NB4 (cell line): ENCODE data around the gene LRRC72.

Experiments
- DNase-seq: peaks from one replicate; pipeline ENCODE4 v3.0.0; 2010; ENCODE audit warnings: low read depth
- H3K4me3 ChIP-seq: one replicate; pipeline ENCODE4 v1.5.1; 2011; ENCODE audit warnings: mild to moderate bottlenecking, low read depth, low read length, moderate library complexity
- CTCF ChIP-seq: IDR thresholded peaks from one replicate; pipeline ENCODE4 v1.5.1; 2012; ENCODE audit warnings: low read depth, low read length
- MAX ChIP-seq: IDR thresholded peaks from 2 replicates; pipeline ENCODE4 v1.6.1; 2011; ENCODE audit warnings: low read depth, low read length
- MYC ChIP-seq: IDR thresholded peaks from 2 replicates; pipeline ENCODE4 v1.6.1; 2011; ENCODE audit warnings: low read depth, low read length
- POLR2A ChIP-seq: IDR thresholded peaks from 2 replicates; pipeline ENCODE4 v1.6.1; 2011; ENCODE audit warnings: mild to moderate bottlenecking; ENCODE audit not compliant: insufficient read length; ENCODE audit errors: extremely low read depth

Gene LRRC72

GRCh38 chr7:16526742-16527540, at the start of gene LRRC72:
Gene LRRC72 (plus strand): TSS chr7:16526825. CDS start chr7:16526953, 128 bp downstream.
- TF ChIP-seq CTCF (no peak), MAX (no peak), MYC (no peak), POLR2A (no peak)
- no peak for DNase-seq
- no peak within 1 kb of the TSS for H3K4me3 ChIP-seq

- TF ChIP-seq POLR2A (no peak), CTCF (no peak), MAX (no peak), MYC (no peak)
- DNase-seq, result no peak
- no peak overlapping the region for H3K4me3 ChIP-seq
These were observed 47.5 kb upstream of the LRRC72 start for GRCh38 chr7:16479161-16479560.

- H3K4me3 ChIP-seq, result no peak overlapping the region
- DNase-seq, result no peak
- TF ChIP-seq MYC (no peak), POLR2A (no peak), CTCF (no peak), MAX (no peak)
These were observed 47.0 kb upstream of the LRRC72 start for GRCh38 chr7:16479591-16479990.

- no peak for DNase-seq
- TF ChIP-seq POLR2A, result no peak
- TF ChIP-seq CTCF, result no peak
- no peak for TF ChIP-seq MAX
- no peak for TF ChIP-seq MYC
- H3K4me3 ChIP-seq, result no peak overlapping the region
These were observed 42.0 kb upstream of the LRRC72 start for GRCh38 chr7:16484453-16485158.

- DNase-seq, result no peak
- no peak for TF ChIP-seq POLR2A
These were observed 35.5 kb upstream of the LRRC72 start for GRCh38 chr7:16491148-16491547.

GRCh38 chr7:16492513-16493062, 34.0 kb upstream of the LRRC72 start:
- no peak overlapping the region for H3K4me3 ChIP-seq
- no peak for DNase-seq
- TF ChIP-seq POLR2A, result no peak
- TF ChIP-seq MYC, result no peak
- no peak for TF ChIP-seq CTCF
- no peak for TF ChIP-seq MAX

More at GRCh38 chr7:16491148-16491547, 35.5 kb upstream of the LRRC72 start:
- H3K4me3 ChIP-seq, result no peak overlapping the region
